HuH-7.5 (cell line): ENCODE results near the gene NUBPL.
"Not testable (repeated sequence)": the region's sequence is repeated elsewhere in the genome, so short reads cannot be mapped to it uniquely, and the experiment has no call there.

Experiments used
- DNase-seq: peaks from one replicate; pipeline ENCODE4 v3.0.0; 2011; ENCODE audit warnings: low spot score

The NUBPL gene

DNA sequence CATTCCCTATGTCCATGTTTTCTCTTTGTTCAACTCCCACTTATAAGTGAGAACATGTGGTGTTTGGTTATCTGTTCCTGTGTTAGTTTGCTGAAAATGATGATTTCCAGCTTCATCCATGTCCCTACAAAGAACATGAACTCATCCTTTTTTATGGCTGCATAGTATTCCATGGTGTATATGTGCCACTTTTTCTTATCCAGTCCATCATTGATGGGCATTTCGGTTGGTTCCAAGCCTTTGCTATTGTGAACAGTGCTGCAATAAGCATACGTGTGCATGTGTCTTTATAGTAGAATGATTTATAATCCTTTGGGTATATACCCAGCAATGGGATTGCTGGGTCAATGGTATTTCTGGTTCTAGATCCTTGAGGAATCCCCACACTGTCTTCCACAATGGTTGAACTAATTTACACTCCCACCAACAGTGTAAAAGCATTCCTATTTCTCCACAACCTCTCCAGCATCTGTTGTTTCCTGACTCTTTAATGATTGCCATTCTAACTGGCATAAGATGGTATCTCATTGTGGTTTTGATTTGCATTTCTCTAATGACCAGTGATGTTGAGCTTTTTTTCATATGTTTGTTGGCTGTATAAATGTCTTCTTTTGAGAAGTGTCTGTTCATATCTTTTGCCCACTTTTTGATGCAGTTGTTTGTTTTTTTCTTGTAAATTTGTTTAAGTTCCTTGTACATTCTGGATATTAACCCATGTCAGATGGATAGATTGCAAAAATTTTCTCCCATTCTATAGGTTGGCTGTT is 252.7 kb downstream of the NUBPL start:
- not testable (repeated sequence) for DNase-seq

GRCh38 chr14:31819281-31819680 is 258.1 kb downstream of the NUBPL start:
- no peak for DNase-seq

- no peak for DNase-seq
Observed at GRCh38 chr14:31825459-31825858, 264.3 kb downstream of the NUBPL start.

- DNase-seq, result no peak
Observed at GRCh38 chr14:31827325-31827724, 266.1 kb downstream of the NUBPL start.

GRCh38 chr14:31828946-31829868 is 268.0 kb downstream of the NUBPL start:
- no peak for DNase-seq

GRCh38 chr14:31834616-31835015 is 273.4 kb downstream of the NUBPL start:
- DNase-seq, result peak; percentile 73

DNA sequence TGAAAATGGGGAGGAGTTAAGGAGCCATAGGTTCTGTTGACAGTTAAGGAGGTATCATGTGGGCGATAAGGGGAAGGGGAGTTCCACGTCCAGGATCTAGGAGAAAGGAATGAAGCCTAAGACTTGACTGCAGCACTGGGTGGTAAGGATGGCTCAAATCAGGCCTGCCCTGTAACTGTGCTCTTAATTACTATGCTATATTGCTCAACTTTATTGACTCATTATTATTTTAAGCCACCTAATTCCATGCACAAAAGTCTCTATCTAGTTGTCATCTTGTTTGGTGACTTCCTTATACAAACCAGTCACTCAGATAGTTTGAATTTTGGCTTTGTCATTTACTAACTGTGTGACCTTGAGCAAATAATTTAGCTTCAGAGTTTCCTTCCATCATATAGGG is 273.8 kb downstream of the NUBPL start:
- no peak for DNase-seq

DNA sequence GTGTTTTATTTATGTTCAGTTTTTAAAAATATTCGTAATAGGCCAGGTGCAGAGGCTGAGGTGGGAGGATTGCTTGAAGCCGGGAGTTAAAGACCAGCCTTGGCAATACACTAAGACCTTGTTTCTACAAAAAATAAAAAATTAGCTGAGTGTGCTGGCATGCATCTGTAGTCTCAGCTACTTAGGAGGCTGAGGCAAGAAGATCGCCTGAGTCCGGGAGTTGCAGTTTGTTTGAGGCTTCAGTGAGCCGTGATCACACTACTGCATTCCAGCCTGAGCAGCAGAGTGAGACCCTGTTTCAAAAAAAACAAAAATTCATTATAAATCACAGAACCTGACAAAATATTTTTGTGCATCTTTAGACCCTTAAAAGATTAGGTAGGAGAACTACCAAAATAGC is 275.8 kb downstream of the NUBPL start:
- no peak for DNase-seq

GRCh38 chr14:31842899-31843298 is 281.7 kb downstream of the NUBPL start:
- no peak for DNase-seq

DNA sequence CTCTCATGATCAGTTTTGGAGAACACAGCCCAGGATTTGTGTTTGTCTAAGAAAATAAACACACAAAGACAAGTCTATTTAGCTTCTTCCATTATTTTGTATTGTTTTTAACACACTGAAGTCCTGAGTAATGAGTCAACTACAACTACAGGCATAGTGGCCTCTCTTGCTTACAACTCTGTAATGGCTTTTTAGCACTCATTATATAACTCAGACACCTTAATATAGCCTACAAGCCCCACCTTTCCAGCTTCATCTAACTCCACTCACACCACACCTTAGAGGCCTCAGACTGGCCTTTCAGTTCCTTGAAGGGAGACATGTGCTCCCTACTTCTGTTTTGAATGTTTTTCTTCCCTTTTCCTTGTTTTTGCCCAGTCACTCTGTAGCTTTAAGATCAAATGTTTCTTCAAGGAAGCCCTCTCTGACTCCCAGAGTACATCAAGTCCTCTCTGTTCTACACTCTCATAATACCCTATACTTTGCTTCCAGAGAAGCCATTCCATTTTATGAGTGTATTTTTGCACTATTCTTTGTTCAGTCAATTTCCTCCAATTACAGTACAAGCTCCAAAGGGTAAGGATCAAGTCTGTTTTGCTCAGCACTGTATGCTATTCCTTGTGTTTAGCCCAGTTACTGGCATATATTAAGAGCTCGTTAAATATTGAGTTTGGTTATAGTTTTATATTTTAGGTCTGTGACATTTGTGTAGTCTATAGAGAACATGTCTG is 282.3 kb downstream of the NUBPL start:
- no peak for DNase-seq

DNA sequence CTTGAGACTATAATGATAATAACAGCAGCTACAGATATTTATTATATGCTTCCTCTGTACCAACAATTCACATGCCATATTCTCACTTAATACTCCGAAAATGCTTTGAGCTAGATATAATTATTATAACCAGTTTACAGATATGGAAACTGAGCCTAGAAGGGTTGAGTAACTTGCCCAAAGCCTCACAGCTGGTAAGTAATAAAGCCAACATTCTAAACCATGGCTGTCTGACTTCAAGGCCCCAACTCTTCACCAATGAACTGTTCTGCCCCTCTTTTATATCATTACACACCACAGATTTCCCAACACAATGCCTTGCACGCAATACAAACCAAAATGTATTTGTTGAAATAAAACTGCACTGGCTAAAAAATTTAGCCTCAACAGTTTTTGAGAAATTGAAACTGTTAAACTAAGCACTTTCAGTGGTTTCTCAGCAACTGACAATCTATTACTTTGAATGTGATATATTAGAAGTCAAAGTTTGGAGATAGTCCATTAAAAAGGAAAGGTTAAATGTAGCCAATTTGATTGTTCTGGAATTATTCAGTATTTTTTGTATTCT is 293.4 kb downstream of the NUBPL start:
- no peak for DNase-seq

- peak; percentile 82 for DNase-seq
Observed at GRCh38 chr14:31855262-31855661, 294.1 kb downstream of the NUBPL start.

DNA sequence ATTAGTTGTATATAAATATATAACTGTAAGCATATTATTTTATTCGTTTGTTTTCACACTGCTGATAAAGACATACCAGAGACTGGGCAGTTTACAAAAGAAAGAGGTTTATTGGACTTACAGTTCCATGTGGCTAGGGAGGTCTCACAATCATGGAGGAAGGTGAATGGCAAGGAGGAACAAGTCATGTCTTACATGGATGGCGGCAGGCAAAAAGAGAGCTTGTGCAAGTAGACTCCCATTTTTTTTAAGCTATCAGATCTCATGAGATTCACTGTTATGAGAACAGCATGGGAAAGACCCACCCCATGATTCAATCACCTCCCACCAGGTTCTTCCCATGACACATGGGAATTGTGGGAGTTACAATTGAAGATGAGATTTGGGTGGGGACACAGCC is 294.8 kb downstream of the NUBPL start:
- DNase-seq, result not testable (repeated sequence)

GRCh38 chr14:31858868-31859267 is 297.7 kb downstream of the NUBPL start:
- no peak for DNase-seq

DNA sequence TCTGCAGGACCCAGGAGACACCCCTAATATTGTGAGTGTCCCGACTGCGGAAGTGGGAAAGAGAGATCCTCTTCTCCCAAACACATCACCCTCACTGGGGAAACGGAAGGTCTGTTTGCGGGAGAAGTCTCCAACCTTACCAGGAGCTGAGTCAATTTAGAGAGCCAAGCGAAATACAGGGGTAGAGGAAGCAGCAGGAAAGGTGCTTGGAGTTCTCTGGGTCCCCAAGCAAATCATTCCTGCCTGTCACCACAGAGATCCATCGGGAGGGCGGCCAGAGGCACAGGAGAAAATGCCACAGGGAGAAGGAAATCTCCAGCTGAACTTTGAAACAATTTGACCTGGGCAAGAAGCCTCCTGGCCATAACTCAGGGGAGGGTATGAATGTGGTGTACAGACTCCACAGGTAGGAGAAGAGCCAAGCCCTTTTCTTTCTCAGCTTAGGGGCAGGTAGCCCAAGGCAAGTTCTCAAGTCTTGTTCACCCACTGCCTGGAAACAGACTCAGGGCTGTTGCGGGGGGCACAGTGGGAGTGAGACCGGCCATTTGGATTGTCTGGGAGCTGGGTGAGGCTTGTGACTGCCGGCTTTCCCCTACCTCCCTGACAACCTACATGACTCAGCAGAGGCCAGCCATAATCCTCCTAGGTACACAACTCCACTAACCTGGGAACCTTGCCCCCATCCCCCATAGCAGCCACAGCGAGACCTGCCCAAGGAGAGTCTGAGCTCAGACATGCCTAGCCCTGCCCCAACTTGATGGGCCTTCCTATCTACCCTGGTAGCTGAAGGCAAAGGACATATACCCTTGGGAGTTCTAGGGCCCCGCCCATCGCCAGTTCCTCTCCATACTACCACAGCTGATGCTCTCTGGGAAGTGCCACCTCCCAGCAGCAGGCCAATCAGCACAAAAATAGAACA is 304.0 kb downstream of the NUBPL start:
- no peak for DNase-seq

GRCh38 chr14:31867570-31867969 is 306.4 kb downstream of the NUBPL start:
- DNase-seq, result no peak

- not testable (repeated sequence) for DNase-seq
Observed at GRCh38 chr14:31868096-31868495, 306.9 kb downstream of the NUBPL start.

DNA sequence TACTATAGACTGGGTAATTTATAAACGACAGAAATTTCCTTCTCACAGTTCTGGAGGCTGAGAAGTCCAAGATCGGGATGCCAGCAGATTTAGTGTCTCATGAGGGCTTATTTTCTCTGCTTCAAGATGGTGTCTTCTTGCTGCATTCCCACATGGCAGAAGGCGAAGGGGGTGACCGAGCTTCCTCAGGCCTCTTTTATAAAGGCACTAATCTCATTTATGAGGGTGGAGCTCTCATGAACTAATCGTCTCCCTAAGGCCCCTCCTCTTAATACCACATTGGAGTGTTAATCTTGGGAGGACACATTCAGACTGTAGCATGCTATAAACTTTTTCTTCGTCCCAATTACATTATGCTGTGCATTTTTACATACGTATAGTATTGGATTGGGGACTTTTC is 315.5 kb downstream of the NUBPL start:
- no peak for DNase-seq

- DNase-seq, result peak; percentile 56
Observed at GRCh38 chr14:31877255-31877798, 316.1 kb downstream of the NUBPL start.

- DNase-seq, result no peak
Observed at GRCh38 chr14:31879661-31880348, 318.6 kb downstream of the NUBPL start.
